ENCODE measurements around the gene ZFX. TPM values are rescaled to one million over a fixed set of nuclear protein-coding genes. Genes with fewer than 3 reads are reported as not detected.

The ZFX gene
- total and polyA plus RNA-seq, 10 of the 15 experiments (the other 5 are each of a cell fraction or from before 2014, with no cell fraction given): 6.8 to 40.9 (median 24.6) TPM

- no peak for TF ChIP-seq ATF3 (IDR thresholded peaks at IDR 0.05; ENCODE audit: borderline replicate concordance, extremely low read depth, low read depth, low read length)
- TF ChIP-seq BHLHE40 (IDR thresholded peaks at IDR 0.05; ENCODE audit: borderline replicate concordance in 1 of 2, low read depth in 2 of 2, low read length in 1 of 2): no peak
These were observed 37.5 kb downstream of the ZFX start (continued) for GRCh38 chrX:24186986-24187385.

- WGBS (ENCODE audit: insufficient coverage, insufficient replicate concordance, low lambda C conversion rate, missing lambda C conversion rate): 72% methylated on average over 2 of the region's 2 CpGs
- no peaks in the 10 kb centered on the region; the same call in 1 of the 2 replicates for H3K4me1 ChIP-seq (ENCODE audit: control insufficient read depth, insufficient read depth, low read length)
- SMC1A ChIA-PET (ENCODE audit: uncharacterized antibody, unreplicated experiment): interaction anchor here (1.0 to 2.1 kb wide), 4 partner anchors 11 to 54 kb away, joined by 3 to 5 read pairs (median 4); no protein-coding TSS in a partner anchor
- H4K20me1 ChIP-seq (ENCODE audit: control insufficient read depth, insufficient read depth): peaks cover 4% of the 10 kb centered on the region
- H3K27ac ChIP-seq (ENCODE audit: control insufficient read depth, insufficient read depth): no peak overlapping the region
- H3K9me3 ChIP-seq (replicated peaks; ENCODE audit: control insufficient read depth, insufficient read depth, low read length): no peaks in the 10 kb centered on the region; the same call in 2 of the 3 replicates
- H3K79me2 ChIP-seq (ENCODE audit: control insufficient read depth, insufficient read depth, low read length): peaks cover 54% of the 10 kb centered on the region
- POLR2A ChIA-PET: no interaction called here
- H3K4me2 ChIP-seq (ENCODE audit: control insufficient read depth, insufficient read depth): no peak overlapping the region
- no peak overlapping the region for H3K4me3 ChIP-seq
- in situ Hi-C loops (cut with MboI): no loop called here
- CTCF ChIA-PET: no interaction called here
- no peak overlapping the region for H2AFZ ChIP-seq (ENCODE audit: control insufficient read depth, low read depth, low read length)
- H3K9ac ChIP-seq (ENCODE audit: control insufficient read depth, insufficient read depth, low read length): no peak overlapping the region
- DNase-seq (ENCODE audit: low read depth, low spot score) (no peak), ATAC-seq (no peak), FAIRE-seq (no peak)
- H3K27me3 ChIP-seq (replicated peaks in 1 of 2; ENCODE audit: control insufficient read depth in 2 of 2, insufficient read depth in 2 of 2, low read length in 1 of 2): no peaks in the 10 kb centered on the region
- no TSS peak for BruUV-seq (replicated peaks)
- RAD21 ChIA-PET (ENCODE audit: unreplicated experiment): no interaction called here
- peaks cover 8 to 25% of the 10 kb centered on the region in 2 experiments for H3K36me3 ChIP-seq (ENCODE audit: control insufficient read depth in 2 of 2, insufficient read depth in 2 of 2, low read length in 1 of 2)
- intact Hi-C loops (cut with micrococcal nuclease; ENCODE audit: unreplicated experiment): no loop called here
- TF ChIP-seq, protein P1, sequence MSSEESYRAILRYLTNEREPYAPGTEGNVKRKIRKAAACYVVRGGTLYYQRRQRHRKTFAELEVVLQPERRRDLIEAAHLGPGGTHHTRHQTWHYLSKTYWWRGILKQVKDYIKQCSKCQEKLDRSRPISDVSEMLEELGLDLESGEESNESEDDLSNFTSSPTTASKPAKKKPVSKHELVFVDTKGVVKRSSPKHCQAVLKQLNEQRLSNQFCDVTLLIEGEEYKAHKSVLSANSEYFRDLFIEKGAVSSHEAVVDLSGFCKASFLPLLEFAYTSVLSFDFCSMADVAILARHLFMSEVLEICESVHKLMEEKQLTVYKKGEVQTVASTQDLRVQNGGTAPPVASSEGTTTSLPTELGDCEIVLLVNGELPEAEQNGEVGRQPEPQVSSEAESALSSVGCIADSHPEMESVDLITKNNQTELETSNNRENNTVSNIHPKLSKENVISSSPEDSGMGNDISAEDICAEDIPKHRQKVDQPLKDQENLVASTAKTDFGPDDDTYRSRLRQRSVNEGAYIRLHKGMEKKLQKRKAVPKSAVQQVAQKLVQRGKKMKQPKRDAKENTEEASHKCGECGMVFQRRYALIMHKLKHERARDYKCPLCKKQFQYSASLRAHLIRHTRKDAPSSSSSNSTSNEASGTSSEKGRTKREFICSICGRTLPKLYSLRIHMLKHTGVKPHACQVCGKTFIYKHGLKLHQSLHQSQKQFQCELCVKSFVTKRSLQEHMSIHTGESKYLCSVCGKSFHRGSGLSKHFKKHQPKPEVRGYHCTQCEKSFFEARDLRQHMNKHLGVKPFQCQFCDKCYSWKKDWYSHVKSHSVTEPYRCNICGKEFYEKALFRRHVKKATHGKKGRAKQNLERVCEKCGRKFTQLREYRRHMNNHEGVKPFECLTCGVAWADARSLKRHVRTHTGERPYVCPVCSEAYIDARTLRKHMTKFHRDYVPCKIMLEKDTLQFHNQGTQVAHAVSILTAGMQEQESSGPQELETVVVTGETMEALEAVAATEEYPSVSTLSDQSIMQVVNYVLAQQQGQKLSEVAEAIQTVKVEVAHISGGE (CRISPR knock-in tag; IDR thresholded peaks at IDR 0.05): no peak
- TF ChIP-seq IRF4 (IDR thresholded peaks at IDR 0.05; ENCODE audit: low read depth, low read length) (no peak), USF1 (IDR thresholded peaks at IDR 0.05; ENCODE audit: borderline replicate concordance, extremely low read length, insufficient read depth, low read depth, low read length) (no peak), GATAD2B (conservative IDR thresholded peaks at IDR 0.05; ENCODE audit: low read depth) (no peak), SMC3 (IDR thresholded peaks at IDR 0.05; ENCODE audit: borderline replicate concordance, low read length) (no peak), ZNF24 (IDR thresholded peaks at IDR 0.05) (no peak), TAF1 (IDR thresholded peaks at IDR 0.05; ENCODE audit: borderline replicate concordance, low read depth, low read length) (no peak), HCFC1 (IDR thresholded peaks at IDR 0.05; ENCODE audit: low read length) (no peak)
- TF ChIP-seq, protein P2, sequence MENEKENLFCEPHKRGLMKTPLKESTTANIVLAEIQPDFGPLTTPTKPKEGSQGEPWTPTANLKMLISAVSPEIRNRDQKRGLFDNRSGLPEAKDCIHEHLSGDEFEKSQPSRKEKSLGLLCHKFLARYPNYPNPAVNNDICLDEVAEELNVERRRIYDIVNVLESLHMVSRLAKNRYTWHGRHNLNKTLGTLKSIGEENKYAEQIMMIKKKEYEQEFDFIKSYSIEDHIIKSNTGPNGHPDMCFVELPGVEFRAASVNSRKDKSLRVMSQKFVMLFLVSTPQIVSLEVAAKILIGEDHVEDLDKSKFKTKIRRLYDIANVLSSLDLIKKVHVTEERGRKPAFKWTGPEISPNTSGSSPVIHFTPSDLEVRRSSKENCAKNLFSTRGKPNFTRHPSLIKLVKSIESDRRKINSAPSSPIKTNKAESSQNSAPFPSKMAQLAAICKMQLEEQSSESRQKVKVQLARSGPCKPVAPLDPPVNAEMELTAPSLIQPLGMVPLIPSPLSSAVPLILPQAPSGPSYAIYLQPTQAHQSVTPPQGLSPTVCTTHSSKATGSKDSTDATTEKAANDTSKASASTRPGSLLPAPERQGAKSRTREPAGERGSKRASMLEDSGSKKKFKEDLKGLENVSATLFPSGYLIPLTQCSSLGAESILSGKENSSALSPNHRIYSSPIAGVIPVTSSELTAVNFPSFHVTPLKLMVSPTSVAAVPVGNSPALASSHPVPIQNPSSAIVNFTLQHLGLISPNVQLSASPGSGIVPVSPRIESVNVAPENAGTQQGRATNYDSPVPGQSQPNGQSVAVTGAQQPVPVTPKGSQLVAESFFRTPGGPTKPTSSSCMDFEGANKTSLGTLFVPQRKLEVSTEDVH (IDR thresholded peaks at IDR 0.05; ENCODE audit: low read depth, partially characterized antibody): no peak
- TF ChIP-seq, protein P3, sequence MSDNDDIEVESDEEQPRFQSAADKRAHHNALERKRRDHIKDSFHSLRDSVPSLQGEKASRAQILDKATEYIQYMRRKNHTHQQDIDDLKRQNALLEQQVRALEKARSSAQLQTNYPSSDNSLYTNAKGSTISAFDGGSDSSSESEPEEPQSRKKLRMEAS (IDR thresholded peaks at IDR 0.05; ENCODE audit: low read depth, low read length): no peak
- TF ChIP-seq, protein P4, sequence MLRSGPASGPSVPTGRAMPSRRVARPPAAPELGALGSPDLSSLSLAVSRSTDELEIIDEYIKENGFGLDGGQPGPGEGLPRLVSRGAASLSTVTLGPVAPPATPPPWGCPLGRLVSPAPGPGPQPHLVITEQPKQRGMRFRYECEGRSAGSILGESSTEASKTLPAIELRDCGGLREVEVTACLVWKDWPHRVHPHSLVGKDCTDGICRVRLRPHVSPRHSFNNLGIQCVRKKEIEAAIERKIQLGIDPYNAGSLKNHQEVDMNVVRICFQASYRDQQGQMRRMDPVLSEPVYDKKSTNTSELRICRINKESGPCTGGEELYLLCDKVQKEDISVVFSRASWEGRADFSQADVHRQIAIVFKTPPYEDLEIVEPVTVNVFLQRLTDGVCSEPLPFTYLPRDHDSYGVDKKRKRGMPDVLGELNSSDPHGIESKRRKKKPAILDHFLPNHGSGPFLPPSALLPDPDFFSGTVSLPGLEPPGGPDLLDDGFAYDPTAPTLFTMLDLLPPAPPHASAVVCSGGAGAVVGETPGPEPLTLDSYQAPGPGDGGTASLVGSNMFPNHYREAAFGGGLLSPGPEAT (IDR thresholded peaks at IDR 0.05; ENCODE audit: low read depth): no peak
These were observed 40.0 kb downstream of the ZFX start for GRCh38 chrX:24189490-24189889.
